Measurements from ENCODE around the gene PCDHGA1.

- TF ChIP-seq CTCF (IDR thresholded peaks at IDR 0.05) (no peak), POLR2A (IDR thresholded peaks at IDR 0.05) (no peak)
Measured at GRCh38 chr5:141508440-141508797, 178.1 kb downstream of the PCDHGA1 start.

All from right lobe of liver (tissue), 4 donors.